SW 1271 (cell line): ENCODE results near the gene ATXN7.
A peak's percentile ranks its signal among the peaks of the same experiment; 100 is the strongest.

Experiments
- DNase-seq, 2 experiments: peaks; one replicate each; lab custom pipeline; 2025; lab: John Stamatoyannopoulos, UW

Gene ATXN7

DNA sequence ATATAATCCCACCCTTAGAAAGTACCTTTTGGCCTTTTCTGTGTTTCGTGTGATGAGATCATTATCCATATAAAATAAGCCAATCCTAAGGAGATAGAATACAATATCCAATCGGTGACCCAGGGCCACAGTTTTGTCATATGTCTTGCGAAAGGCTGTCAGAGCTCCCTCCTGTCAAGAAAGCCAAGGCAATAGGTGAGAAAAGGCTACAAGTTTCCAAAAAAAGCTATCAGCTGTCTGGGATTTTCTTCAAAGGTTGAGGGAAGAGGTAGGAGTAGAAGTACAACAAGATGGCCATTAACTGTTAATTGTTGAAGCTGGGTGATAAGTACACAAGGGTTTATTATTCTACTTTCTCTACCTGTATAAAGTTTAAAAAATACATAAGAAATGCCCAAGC lies 155.6 kb downstream of the ATXN7 start:
- DNase-seq: no peak

DNA sequence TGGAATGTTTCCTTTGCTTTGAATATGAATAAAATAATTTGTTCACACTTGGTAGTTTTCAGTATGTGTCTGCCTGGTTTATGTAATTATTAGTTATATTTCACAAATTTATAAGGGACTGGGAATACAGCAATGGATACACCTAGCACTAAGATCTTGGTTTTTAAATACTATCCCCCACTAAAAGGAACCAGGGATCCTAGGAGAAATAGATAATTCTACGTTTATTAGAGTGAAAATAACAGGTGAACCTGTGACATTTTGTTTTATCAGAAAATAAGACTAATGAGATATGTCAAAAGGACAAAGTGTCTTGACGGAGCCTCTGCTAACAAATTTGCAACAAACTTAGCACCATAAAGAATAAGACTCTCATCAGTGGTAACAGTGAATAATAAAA lies 156.2 kb downstream of the ATXN7 start:
- no peak for DNase-seq

DNA sequence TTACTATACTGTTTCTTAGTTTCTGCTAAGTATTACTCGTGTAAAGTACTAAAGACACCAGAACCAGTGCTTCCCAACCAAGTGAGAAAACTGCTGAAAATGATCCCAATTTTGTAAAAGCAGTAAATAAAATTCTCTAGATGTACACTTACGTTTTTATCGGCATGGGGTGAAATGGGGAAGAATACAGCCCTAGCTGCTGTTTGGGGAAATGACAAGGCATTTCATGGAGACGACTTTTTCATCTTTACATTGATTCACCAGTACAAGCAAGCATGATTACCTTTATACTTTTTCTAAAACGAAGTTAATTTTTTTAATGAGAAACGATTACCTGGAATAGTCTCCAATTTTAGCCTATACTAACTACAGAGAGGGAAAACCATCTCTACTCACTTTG lies 158.3 kb downstream of the ATXN7 start:
- no peak for DNase-seq

DNA sequence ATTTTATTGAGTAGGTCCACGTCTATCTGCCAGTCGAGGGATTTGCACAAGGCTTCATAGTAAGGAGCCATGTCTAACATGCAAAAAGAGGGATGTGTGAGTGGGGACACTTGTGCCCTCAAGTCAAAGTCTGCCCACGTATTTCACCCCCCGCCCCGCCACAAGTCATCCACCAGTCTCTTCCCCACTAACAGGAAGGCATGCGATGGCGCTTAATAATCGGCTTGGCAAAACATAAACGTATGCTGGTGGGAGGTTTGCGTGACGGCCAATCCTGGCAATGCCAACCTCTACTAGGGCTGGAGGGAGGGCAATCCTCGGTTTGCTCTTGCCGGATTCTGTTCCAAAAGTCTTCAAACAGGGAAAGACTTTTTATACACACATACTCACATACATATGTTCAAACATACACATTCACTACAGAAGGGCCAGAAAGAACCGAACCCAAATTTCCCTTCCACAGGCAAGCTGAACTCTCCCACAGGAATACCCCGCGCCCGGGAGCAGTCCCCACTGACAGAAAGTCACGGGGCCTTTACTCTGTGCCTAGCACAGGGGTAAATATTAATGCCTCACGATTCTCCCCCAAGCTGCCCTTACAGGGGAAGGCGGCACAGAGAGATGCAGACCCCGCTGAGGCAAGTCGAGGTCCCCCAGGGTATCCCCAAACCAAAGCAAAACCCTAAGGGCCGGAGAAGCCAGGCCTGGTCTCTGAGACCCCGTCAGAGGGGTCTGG lies 159.0 kb downstream of the ATXN7 start:
- DNase-seq: no peak

DNA sequence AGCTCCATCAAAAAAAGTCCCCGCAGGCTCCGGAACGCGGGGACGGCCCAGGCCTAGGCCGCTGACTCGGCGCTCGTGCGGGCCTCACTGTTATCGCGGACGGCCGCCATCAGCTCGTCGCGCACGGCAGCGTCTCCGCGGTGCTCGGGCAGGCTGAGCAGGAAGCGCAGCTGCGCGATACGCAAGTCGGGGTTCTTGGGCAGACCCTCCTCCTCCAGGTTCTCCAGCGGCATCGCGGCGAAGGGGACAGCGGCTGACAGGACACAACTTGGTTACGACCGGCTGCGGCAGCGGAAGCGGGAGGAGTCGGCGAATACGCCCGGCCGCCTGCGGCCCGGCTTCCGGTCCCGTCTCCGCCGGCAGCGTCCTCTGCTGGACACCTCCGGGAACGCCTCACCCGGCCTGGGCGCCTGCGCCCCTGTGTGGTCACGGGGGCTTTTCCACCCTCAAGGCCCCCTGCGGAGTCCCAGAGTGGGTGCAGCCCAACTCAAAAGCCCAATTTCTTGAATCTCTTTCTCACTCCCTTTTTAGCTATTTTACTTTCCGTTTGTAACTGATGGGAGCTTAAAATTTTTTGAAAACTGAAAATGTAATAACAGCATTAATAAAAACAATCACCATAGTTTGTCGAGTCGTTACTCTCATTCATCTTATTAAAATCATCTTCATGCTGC lies 159.7 kb downstream of the ATXN7 start, which contains the start of gene PSMD6:
Gene PSMD6, minus strand, starts transcription at position 308 of the 674 bp plus-strand sequence. Its CDS starts 75 bp downstream, at position 233.
- DNase-seq: peak; percentile 34 to 54

DNA sequence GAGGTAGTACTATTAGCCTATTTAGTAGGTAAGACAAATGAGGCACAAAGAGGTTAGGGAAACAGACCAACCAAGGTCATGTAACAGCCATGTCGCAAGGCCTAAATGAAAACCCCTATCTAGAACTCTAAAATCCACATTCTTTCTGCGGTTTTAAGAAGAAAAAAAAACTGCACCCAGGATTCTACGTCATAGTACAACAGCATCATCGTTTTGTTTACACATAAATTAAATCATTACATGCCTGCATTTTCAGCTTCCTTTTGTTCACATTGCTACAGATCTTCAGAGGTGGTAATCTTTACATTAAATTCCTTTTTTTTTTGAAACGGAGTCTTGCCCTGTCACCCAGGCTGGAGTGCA lies 160.2 kb downstream of the ATXN7 start:
- no peak for DNase-seq

DNA sequence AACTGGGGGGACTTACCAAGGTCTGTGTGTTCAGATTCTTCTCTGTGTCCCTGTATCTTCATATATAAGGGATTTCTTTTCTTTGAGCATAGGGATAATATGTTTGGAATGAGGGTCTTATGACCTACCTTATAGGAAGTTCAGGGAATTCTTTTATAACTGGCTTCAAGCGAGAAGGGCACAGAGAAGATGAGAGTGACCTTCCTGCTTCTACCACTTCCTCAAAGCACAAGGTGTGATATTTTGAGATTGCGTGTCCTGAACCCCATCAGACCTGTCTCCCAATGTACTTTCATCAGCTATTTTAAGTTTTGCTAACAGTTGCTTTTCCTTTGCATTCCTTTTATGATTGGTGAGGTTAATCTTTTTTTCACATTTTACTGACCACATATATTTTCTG lies 162.7 kb downstream of the ATXN7 start:
- DNase-seq: no peak

DNA sequence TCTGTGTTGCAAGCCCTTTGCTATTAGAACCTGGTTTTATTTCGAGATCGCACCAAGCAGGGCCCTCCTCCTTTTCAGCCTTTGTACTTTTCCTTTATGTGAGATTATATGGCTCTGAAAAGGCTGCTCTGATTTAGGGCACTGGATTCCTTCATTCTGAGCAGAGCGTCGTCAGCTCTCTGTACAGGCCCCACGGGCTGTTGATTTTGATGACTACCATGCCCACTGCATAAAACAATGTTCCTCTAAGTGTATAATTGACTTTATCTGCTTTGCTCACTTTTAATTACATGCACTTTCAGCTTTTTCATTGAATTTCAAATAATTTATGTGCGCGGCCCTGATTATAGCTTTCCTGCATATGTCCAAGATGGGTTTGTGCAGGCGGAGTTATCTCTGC lies 164.0 kb downstream of the ATXN7 start:
- no peak for DNase-seq

DNA sequence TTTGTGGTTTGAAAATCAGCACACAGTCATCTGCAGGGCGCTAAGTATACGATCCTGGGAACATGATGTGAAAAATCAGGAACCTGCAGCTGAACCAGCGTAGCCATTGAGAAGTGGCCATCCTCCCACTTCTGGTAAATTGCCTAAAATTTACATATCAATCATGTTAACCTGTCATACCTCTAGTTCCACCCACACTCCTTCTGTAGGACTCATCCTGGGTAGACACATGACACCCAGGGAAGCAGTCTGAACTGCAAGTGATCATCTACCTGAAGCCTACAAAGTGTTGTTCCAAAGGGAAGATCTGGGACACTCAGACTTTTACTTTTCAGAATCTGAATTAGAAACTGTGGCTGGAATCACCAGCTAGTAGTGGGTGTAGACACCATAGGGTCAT lies 165.1 kb downstream of the ATXN7 start:
- no peak for DNase-seq

DNA sequence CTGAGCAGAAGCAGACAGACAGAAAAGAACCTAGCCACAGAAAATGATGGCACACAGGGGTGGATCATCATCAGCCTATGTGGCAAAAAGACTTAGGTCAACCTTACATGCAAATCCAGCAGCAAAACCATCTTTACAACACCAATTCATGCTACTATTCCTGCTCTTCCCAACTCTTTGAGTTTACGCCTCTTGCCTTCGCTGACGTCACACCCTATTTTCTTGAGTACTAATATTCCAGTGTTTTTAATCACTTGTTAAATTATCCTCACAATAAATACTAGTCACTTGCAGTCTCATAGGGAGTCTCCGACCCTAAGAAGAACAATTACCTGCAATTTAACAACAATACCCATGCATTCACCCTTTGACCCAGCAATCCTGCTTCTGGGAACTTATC lies 165.6 kb downstream of the ATXN7 start:
- DNase-seq: no peak

DNA sequence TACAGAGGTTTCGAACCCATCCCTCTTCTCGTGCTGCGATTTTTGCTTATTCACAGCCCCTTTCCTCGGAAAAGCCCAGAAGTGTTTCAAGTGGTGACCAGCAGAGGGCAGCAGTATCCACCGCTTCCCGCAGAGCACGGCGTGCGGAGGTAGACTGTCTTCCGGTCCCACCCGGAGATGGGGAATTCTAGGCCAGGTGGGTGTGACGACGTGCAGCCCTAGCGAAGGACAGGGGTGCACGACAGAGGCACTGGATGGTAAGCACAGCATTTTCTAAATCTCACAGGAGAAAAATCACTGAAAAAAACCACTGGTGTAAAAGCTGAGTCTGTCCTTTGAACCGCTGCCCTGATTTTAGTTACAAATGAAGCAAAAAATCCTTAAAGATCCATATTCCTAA lies 167.1 kb downstream of the ATXN7 start:
- DNase-seq: peak in 1 of 2 experiments; percentile 27

DNA sequence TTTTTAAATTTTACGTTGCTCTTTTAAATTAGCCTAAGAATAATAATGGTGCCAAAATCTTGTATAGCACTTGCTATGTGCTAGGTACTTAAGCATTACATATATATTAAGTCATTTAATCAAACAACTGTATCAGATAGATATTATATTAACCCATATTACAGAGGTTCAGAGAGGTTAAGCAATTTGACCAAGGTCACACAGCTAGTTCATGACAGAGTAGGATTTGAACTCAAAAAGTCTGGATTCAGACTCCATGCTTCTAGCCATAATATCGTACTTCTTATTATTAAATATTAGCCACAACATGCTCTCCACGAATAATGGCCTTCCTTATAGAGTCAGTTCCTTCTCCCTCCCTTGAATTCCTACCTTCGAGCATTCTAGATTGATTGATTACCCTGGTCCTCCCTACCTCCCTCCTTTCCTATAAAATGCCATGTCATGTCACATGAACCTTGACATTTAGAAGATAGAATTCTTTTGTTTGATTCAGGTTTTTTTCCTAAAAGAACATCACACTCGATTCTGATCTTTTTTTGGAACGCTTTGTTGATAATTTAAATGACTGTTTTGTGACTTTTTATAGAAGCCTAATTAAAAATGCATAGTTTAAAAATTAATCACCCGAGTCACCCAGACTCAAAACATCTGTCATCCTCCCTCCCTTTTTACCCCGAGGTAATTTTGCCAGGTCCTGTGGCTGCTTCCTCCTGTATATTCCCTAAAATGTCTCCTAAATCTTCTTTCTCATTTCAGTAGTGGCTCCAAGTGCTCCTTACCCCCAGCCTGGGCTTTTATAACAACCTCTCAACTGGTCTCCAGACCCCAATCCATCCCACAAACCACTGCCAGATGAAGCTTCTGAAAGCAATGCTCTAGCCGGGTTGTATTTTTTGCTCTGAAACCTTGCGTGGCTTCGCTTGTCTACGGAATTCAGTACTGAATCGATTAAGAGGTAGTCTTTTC lies 168.2 kb downstream of the ATXN7 start:
- no peak for DNase-seq

DNA sequence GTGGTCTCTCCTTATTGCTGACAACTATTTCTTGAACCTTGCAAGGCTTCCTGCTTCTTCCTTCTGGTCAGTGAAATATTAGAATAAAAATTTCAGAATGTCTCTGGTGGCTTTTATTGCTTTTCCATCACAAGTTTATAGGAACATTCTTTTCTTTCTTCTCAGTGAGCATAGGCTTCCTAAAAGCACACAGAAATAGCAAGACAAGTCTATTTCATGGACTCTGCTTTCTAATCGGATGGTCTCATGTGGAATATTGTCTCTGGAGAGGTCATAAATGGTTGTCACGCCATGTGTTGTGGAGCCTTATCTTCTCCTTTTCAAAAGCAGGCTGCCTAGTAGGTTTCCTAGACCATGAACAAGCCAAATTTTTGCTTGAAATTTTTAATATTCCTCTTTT lies 169.4 kb downstream of the ATXN7 start:
- DNase-seq: no peak

DNA sequence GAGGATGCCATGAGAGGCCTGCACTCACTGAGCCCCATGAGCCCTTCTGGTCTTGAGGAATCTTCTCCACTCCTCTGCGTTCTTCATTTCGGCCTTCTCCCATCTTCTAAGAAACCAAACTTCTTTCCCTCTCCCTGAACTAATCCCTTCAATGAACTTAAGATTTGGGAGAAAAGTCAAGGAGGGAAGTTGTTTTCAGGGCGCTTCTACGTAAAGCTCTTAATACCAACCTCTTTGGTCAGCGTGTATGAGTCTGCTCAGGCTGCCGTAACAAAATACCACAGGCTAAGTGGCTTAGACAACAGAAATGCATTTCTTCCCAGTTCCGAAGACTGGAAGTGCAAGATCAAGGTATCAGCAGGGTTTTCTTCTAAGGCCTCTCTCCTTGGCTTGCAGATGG lies 173.4 kb downstream of the ATXN7 start:
- DNase-seq: no peak

DNA sequence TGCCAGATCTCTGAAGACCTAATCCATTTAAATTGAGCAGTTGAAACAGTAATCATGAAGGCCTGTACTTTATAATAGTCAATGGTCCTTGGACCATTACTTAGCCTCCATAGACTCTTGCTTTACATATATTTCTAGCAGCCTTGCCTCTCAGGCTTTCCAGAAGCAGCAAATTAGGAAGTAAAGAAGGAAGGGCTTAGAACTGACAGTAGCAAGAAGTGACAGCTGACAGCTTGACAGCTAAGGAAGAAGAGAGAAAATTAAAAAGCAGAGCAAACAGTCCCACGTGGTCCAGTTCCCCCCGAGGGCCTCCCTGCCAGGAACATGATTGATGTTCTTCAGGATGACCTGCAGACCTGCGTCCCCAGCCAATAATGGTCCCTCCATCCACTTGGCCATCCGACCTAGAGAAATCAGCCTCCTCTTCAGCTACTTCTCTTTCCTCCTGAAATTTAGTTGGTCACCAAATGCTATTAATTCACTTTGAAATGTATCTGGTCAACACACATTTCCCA lies 174.6 kb downstream of the ATXN7 start:
- DNase-seq: no peak

DNA sequence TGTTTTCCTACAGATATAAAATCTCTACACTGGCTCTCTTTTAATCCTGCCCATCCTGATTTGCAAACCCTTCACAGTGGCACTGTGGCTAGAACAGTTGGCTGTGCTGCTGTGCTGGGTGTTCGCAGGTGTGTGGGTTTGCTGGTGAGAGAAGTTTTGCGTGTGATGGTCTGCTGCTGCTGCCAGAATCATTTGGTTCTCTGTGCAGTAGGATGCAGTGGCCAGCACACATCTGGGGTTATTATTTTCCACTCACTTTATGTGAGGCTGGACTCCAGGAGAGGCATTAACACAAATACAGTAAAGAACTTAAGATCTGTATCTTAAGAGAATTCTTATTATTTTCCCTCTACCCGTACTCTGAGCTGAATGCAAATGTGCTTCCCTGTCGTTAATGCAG lies 175.7 kb downstream of the ATXN7 start:
- DNase-seq: no peak

DNA sequence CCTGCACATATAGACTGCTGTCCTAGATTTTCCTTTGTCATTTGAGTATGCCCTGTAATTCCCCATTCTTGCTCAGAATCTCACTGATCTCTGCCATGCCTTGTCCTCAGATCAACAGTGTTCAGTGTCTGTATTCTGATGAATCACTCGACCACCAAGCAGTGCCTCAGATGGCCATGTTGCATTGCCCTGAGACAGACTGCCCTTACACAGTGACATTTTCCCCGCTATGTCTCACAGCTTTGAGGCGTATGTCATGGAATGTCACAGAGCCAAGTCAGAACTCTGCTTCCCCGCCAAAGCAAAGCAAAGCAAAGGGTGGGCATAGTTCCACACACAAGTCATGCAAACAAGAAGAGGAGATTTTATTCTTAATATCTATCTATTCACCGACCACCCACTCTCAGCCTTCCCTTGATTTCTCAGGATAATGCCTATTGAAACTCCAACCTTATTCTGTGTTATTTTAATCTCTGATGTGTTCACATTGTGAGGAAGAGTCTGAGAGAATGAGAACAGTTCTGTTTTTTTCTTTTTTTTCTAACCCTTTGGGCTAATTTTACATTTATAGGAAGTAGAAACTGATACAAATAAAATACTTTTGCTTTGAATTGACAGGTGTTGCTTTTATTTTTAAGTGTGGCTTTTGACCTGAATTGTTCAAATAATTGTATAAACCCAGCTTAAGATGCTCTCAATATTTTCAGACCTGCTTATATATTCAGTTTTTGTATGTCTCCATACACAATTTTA lies 176.5 kb downstream of the ATXN7 start:
- DNase-seq: no peak

DNA sequence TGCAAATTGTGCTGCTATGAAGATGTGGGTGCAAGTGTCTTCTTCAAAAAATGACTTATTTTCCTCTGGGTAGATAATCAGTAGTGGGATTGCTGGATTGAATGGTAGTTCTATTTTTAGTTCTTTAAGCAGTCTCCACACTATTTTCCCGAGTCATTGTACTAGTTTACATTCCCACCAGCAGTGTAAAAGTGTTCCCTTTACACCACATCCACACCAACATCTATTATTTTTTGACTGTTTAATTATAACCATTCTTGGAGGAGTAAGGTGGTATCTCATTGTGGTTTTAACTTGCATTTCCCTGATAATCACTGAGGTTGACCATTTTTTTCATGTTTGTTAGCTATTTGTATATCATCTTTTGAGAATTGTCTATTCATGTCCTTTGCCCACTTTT lies 179.3 kb downstream of the ATXN7 start:
- DNase-seq: no peak

DNA sequence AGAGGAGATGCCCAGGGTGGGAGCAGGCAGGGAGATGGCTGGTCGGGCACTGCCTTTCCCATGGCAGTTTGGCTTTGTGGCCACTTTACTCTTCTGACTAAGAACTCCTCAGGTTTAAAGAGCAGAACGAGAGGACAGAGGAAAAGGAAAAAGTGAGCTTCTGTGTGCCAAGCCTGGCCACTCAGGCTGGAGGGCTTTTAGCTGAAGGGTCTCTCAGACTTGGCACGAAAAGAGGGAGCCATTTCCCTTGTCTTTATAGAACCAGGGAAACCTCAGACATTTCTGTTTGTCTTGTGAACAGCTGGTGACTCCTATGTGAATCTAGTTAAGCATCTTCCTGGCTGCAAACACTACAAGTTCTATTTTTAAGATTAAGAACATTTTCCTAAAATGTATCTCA lies 182.9 kb downstream of the ATXN7 start:
- DNase-seq: no peak

DNA sequence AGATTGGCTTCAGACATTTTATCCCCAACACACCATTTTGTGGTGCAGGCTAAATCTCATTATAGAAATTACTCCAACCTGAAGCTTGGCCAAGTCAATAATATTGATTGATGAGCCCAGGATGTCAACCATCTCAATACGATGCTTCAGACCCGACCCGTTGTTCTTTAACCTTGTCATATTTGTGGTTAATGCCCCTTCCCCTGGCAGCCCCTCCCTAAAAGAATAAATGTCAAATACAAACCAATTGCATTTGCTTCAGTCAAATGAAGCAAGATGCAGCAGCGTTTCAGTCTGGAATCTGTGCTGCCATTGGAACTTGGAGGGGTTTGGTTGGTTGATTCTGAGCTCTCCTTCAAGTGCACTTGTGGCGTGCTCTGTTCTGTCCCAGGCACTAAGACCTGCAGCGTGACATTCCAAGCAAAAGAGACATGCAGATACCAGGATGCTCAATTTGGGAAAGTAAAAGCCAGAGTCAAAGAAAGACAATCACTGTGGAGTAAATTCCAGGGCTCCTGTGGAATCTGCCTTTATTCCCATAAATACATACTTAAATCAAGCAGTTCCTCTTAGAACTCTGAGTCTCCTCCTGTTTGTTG lies 183.4 kb downstream of the ATXN7 start:
- no peak for DNase-seq

DNA sequence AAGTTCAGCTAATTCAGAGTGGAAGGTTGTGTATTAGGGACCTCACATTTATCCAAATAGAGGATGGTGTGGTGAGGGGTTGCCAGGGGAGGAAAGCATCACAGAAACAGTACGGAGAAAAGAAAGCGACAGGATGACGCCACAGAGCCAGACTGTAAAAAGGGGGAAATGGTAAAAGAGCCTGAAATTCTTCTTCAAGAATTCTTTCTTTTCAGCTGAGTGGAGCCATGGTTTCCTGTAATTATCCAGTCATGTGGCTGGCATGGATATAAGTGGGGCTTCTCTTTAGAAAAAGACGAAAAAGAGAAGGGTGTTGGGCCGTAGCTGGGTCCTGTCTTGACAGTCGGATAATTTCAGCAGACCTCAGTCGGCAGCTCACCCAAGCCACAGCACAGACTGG lies 184.1 kb downstream of the ATXN7 start:
- DNase-seq: no peak
